GM19025 (cell line): Measurements from ENCODE around the gene PAK5.

ENCODE experiments used
- ATAC-seq: cut with Tn5 transposase; IDR thresholded peaks from one replicate; pipeline ENCODE4 v1.9.1; 2021; ENCODE audit warnings: mild to moderate bottlenecking, low read depth, moderate library complexity; ENCODE audit not compliant: unreplicated experiment

The PAK5 gene

GRCh38 chr20:9590189-9590588 is 248.7 kb downstream of the PAK5 start:
- ATAC-seq, result no peak

GRCh38 chr20:9588706-9589105 is 250.2 kb downstream of the PAK5 start:
- ATAC-seq, result no peak

GRCh38 chr20:9583151-9583550 is 255.7 kb downstream of the PAK5 start:
- ATAC-seq, result no peak

GRCh38 chr20:9582137-9582536 is 256.7 kb downstream of the PAK5 start:
- no peak for ATAC-seq

- no peak for ATAC-seq
Measured at GRCh38 chr20:9581509-9581908, 257.4 kb downstream of the PAK5 start.

GRCh38 chr20:9578594-9578993 is 260.3 kb downstream of the PAK5 start:
- no peak for ATAC-seq

- no peak for ATAC-seq
Measured at GRCh38 chr20:9577397-9577796, 261.5 kb downstream of the PAK5 start.

GRCh38 chr20:9576695-9577094 is 262.2 kb downstream of the PAK5 start:
- ATAC-seq, result no peak

- no peak for ATAC-seq
Measured at GRCh38 chr20:9575836-9576235, 263.0 kb downstream of the PAK5 start.

GRCh38 chr20:9574776-9575175 is 264.1 kb downstream of the PAK5 start:
- no peak for ATAC-seq

- no peak for ATAC-seq
Measured at GRCh38 chr20:9574181-9574580, 264.7 kb downstream of the PAK5 start.

GRCh38 chr20:9573335-9574151 is 265.3 kb downstream of the PAK5 start:
- no peak for ATAC-seq

- ATAC-seq, result no peak
Measured at GRCh38 chr20:9572670-9573069, 266.2 kb downstream of the PAK5 start.

GRCh38 chr20:9571783-9572182 is 267.1 kb downstream of the PAK5 start:
- no peak for ATAC-seq

- no peak for ATAC-seq
Measured at GRCh38 chr20:9570612-9571011, 268.3 kb downstream of the PAK5 start.

GRCh38 chr20:9566977-9567376 is 271.9 kb downstream of the PAK5 start:
- no peak for ATAC-seq

GRCh38 chr20:9565910-9566550 is 272.8 kb downstream of the PAK5 start:
- ATAC-seq, result no peak

GRCh38 chr20:9557411-9557810 is 281.5 kb downstream of the PAK5 start:
- no peak for ATAC-seq

- ATAC-seq, result no peak
Measured at GRCh38 chr20:9555781-9556180, 283.1 kb downstream of the PAK5 start.

GRCh38 chr20:9551808-9552550 is 286.9 kb downstream of the PAK5 start:
- ATAC-seq, result no peak

GRCh38 chr20:9550871-9551270 is 288.0 kb downstream of the PAK5 start:
- no peak for ATAC-seq
